Stimulated activated naive CD8-positive, alpha-beta T cell treated with anti-CD3 and anti-CD28 coated beads, Interleukin-15, Interleukin-2, amounts not matched to agents 100 U/mL and 50 U/mL, for 24 hours (primary cell): ENCODE results near the gene FBLN7.

Experiments used
- ATAC-seq: fragments of 150-1000 bp; cut with Tn5 transposase; one replicate; pipeline ENCODE4 v1.10.0; 2021
- DNase-seq: peaks from one replicate; pipeline ENCODE4 v3.0.0; 2021

Gene FBLN7

DNA sequence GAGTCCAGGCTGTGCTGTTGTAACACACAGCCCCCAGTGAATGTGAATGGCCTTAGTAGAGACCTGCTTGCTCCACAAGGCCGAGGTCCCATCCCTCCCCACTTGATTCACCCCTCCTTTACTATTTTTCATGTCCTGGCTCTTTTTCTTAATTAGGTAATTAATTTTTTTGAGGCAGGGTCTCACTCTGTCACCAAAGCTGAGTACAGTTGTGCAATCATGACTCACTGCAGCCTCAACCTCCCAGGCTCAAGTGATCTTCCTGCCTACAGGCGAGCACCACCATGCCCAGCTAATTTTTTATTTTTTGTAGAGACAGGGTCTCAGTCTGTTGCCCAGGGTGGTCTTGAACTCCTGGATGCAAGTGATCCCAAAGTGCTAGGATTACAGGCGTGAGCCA, 19.3 kb downstream of the FBLN7 start:
- ATAC-seq = no peak
- DNase-seq = no peak

DNA sequence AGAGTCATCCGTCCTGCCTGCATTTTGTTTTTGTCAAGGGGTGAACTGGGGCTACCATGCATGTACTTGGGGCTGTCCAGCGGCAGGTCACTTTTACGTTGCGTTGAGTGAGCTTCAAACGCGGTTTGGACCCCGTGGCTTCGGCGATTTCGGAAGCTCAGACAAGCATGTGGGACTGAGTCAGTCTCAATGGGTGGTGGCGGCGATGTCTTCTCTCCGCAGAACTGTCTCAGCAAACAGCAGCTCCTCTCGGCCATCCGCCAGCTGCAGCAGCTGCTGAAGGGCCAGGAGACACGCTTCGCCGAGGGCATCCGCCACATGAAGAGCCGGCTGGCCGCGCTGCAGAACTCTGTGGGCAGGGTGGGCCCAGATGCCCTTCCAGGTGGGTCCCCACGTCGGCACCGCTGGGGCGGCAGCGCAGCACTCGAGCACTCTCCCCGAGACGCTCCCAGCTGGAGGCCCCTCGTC, 21.3 kb downstream of the FBLN7 start:
- no peak for ATAC-seq
- DNase-seq = no peak

DNA sequence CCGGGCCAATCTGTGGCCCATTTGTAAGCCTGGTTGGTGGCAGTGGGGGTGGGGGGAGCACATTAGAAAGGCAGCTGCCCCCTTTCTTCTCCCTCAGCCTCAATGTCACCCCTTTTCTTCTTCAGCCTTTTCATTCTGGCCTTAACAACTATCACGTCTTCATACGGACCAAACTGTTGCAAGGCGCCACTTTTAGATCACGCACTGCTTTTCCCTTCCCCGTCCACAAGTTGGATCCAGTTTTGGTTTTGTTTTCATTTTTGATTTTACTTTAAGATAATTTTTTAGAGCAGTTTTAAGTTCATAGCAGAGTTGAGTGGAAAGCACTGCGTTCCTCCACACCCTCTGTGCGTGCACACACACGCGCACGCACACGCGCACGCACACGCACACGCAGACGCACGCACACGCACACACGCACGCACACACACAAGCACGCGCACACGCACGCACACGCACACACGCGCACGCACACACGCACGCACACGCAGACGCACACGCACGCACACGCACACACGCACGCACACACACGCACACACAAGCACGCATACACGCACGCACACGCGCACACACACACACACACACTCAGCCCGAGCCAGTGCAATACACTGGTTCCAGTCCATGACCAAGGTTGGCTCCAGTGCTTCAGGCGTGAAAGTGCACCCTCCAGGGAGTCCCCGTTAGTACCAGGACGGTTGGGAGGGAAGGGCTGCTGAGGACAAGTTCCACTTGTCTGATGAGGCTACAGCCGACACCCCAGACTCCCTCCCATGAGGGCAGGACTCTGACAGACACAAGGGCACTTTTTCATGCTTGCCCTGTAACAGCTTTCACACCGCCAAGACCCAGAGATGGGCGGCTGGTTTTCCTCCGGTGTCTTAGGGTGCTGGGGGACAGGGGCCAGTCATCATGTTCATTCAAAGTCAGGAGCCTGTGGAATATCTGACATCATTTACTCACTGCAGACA, 22.4 kb downstream of the FBLN7 start:
- no peak for DNase-seq
- ATAC-seq = no peak

DNA sequence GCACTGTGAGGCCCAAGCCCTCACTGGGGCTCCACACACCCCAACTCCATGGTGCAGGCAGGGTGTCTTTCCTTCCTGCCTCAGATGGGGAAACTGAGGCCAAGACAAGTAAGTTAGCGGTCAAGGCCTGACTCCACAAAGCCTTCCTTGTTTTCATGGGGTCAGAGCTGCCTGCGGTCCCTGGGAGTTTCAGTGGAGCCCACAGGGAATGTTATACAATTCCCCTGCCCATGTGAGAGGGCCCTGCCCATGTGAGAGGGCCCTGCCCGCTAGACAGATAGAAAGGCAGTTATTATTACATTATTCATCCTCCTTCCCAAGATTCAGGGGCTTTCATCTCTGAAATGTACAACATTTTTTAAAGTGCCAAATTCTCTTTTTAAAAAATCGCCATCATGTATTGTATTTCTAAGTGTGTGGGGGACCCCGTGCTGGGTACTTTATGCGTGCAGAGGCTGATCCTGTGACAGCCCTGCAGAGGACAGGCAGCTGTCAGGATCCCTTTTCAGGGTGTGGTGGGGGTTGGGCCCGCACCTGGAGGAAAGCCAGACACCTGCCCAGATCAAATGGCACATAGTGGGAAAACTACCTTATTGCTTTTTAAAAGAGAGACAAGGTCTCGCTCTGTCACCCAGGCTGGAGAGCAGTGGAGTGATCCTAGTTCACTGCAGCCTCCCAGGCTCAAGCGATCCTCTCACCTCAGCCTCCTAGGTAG, 23.4 kb downstream of the FBLN7 start:
- ATAC-seq (no peak), DNase-seq (no peak)

DNA sequence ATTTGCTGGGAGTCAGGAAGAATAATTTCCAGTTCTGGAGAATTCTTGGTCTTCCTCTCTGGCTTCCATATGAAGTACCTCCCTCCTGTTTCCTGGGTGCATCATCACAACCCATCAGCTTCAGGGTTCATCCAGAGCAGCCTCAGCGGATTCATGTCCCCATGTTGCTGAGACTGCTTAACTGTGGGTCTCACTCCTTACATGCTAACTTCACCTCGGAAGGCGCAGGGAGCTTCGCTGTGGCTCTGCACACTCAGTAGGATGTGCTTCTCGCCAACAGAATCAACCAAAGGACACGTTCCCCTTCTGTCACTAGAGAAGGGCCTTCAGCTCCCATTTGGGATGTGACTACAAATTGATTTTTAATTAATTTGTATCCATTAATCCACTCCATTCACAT, 24.2 kb downstream of the FBLN7 start:
- no peak for ATAC-seq
- DNase-seq = no peak

DNA sequence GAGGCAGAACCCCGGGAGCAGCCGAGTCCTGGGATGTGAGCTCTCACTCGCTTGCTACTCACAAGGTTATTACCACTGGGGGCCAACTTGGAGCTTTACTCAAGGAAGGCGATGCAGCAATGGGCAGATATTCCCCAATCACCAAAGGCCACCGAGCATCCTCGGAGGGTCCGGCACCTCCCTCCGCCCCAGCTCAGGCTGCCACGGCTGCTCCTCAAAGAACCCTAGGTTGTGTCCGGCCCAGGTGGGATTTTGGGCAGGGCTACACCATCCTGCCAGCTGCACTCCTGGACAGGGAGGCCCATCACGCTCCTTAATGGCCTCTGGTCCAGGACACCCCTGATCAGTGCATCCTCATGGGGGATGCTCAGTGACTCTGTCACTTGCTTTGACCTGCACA, 24.8 kb downstream of the FBLN7 start:
- no peak for DNase-seq

DNA sequence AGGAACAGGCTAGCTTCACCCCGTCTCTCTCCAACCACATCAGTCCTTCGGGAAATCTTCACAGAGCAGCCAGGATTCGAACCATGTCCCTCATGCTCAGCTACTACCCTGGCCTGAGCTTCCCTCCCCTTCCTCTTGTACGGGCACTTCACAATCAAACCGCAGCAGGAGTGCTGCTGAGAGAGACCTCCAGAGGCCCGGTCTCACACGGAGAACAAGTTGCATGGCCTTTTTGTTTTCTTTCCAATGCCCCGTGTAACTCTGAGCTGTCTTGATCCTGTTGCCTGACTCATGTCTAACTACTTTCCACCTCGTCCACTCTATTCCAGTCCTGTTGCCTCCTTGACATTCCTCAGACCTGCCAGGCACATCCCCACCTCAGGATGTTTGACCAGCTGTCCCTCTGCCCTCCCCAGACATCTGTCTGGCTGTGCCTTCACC, 25.4 kb downstream of the FBLN7 start:
- DNase-seq (no peak), ATAC-seq (no peak)

More for the DNA sequence above, 24.8 kb downstream of the FBLN7 start:
- ATAC-seq = no peak

DNA sequence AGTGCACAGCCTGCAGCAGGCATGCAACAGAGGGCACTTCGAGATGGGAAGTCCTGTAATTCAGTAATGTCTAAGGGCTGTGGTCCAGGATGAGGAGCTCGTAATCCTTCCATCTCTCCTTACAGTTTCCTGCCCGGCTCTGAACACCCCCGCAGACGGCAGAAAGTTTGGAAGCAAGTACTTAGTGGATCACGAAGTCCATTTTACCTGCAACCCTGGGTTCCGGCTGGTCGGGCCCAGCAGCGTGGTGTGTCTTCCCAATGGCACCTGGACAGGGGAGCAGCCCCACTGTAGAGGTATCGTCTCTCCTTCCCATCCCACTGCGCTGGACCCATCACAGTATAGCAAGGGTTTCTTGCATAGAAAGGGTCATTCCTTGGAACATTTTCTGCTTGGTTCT, 26.7 kb downstream of the FBLN7 start:
- no peak for ATAC-seq
- no peak for DNase-seq

DNA sequence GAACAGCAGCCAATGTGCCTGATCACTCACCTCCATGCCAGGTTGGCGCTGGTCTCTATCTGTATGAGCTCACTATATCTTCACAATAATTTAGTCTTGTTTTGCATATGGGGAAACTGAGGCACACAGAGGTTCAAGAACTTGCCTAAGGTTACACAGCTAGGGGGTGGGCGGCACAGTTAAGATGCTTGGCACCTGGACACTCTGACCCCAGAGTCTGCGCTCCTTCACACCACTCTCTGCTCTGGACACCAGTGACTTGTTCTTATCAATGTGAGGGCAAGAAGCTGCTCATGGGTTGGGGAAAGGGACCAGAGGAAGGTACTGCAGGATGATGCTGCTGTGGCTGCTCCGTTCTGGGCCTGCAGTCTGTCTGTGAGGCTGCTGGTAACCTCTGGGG, 27.1 kb downstream of the FBLN7 start:
- DNase-seq (no peak), ATAC-seq (no peak)

DNA sequence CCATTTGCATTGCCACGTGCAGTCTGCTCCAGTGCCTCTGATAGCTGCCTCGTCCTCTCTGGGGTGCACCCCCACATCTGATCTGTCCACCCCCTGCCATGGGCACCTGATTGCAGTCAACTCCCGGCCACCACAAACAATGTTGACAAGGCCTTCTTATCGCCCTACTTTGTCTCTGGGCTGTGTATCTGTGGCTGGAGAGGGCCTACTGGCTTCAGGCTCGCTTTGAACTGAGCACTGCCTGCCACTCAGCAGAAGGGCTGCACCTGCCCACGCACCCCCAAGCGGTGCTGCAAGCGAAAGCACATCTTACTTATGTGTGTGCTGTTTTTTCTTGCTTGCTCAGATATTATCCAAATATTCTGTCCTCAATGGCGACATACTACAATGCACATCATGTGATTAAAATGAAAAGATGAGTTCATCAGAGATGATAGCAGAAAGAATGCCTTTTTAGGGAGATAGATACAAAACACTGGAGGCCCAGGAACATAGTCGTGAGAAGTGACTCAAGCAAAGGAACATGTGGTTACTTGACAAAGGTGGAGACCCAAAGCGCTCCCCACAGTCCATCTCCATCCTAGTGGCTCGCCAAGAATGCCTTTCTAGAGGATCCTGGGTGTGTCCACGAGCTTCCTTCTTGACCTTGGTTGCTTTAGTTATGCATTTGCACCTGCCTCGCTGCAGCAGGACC, 28.8 kb downstream of the FBLN7 start:
- DNase-seq (no peak), ATAC-seq (peak; percentile 37)

DNA sequence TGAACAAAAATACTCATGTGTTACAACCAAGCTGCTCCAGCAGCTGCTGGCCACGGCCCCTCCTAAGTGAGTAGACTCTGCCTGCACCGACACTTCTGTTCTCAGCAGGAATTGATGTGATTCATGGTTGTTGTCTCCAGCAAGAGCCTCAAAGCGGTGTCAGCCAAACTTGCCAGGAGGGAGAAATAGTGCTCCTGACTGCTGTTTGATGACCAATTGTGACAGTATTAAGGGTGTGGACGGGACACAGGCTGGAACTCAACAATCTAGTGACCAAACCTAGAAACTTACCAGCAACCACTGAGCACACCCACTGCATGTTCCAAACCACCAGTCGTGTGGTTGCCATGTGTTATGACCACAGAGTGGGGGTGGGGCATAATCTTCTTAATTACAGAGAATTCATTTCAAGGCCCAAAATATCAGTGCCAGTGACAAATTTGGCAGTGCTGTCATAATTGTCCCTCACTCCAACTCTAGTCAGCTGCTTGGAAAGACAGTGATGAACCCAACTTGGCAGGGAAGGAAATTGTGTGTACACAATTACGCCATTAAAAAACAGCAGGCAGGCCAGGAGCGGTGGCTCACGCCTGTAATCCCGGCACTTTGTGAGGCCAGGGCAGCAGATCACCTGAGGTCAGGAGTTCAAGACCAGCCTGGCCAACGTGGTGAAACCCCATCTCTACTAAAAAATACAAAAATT, 30.4 kb downstream of the FBLN7 start:
- no peak for DNase-seq
- ATAC-seq = no peak

DNA sequence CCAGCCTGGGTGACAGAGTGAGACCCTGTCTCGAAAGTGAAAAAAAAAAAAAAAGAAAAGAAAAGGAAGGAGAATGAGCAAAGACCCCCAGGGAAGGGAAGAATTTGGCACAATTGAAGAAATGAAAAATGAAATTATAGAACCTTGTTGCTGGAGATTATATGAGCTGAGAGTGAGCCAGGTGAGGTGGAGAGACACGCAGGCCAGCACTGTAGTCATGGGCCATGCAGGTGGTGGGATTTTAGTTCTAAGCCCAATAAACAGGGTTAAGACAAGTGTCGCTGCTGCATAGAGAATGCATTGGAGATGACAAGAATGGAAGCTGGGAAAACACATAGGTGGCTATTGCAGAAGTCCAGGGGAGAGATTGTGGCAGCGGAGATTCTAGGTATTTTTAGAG, 32.3 kb downstream of the FBLN7 start:
- DNase-seq (no peak), ATAC-seq (no peak)

DNA sequence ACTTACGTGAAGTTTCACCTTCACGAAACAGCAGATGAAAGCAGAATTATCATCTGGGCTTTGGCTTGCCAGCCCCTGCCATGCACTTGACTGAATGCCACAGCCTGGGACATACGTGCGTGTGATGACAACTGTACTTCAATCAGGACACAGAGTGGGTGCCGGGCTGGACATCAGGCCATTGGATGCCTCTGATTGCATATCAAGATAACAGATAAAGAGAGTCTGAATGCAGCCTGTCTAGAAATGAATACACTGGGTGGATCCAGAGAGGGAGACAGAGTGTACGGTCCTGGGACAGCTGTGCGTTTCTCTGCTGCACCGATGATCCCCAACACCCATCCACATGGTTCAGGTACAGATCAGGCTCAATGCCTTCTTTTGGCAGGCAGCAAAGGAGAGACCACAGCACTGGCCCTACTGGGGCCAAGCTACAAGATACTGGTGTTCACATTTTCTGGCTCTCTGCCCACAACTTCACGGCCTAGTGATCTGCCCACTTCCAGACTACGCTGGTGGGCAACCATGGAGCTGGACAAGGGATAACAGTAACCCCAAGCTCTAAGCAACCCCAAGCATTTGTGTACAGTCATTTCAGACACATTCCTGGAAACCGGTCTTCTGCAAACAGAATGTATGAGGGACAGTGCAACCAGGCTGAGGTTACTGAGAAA, 35.6 kb downstream of the FBLN7 start:
- ATAC-seq (no peak), DNase-seq (no peak)

DNA sequence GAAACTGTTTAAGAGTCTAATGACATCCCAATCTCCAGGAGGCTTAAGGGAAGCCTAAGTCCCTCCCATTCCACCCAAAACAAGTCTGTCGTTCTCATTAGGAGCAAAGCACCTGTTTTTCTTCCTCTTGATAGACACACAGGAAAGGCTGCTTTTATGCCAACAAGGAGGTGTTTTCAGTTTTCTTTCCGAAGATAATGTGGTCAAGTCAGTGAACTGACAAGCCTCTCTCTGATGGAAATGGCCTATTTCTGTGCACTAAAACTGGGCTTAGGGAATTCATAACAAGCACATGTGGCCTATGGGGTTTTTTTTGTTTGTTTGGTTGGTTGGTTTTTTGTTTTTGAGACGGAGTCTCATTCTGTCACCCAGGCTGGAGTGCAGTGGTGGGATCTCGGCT, 36.2 kb downstream of the FBLN7 start:
- ATAC-seq (no peak), DNase-seq (no peak)

DNA sequence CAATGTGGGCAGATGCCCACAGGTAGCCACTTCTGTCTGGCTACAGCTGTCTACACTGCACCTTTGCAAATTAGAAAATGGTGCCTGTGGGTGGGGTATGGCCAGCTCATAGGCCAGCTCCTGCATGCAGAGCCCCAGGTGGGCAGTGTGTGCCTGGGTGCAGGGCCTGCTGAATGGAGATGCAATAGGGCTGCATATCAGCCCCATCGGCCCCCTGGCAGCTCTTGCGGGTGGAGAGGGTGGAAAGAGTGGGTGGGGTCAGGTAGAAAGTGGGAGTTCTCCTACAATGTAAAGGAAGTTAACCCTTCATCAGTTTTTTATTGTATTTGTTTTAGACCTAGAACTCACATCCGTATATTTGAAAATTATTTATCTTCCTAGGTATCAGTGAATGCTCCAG, 37.1 kb downstream of the FBLN7 start:
- no peak for ATAC-seq

DNA sequence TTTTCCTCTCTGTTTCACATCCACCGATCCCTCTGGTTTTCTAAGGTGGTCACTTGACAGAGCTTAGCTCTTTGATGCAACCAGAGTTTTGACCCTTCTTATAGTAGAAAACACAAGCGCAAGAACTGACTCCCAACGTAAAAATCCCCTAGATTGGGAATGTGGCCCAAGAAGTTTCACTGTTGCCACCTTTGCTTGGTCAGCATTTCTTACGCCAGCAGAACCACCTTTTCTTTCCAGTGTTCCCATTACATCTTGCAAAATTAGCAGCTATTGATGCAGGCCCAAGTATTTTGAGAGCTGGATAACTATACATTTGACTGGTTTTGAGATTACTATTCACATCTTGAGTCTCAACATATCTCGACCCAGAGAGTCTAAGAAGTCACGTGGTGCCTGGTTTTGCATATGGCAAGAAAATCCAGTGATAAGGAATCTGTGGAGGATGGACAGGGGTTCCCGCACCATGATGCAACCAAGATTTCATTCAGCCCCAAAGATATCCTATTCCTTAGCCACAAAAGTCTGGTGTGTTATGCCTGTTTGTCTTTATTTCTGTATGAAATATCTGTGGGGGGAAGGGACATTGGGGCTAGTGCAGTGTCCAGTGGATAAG, 37.9 kb downstream of the FBLN7 start:
- DNase-seq = no peak
- no peak for ATAC-seq

More for the DNA sequence above, 37.1 kb downstream of the FBLN7 start:
- no peak for DNase-seq

DNA sequence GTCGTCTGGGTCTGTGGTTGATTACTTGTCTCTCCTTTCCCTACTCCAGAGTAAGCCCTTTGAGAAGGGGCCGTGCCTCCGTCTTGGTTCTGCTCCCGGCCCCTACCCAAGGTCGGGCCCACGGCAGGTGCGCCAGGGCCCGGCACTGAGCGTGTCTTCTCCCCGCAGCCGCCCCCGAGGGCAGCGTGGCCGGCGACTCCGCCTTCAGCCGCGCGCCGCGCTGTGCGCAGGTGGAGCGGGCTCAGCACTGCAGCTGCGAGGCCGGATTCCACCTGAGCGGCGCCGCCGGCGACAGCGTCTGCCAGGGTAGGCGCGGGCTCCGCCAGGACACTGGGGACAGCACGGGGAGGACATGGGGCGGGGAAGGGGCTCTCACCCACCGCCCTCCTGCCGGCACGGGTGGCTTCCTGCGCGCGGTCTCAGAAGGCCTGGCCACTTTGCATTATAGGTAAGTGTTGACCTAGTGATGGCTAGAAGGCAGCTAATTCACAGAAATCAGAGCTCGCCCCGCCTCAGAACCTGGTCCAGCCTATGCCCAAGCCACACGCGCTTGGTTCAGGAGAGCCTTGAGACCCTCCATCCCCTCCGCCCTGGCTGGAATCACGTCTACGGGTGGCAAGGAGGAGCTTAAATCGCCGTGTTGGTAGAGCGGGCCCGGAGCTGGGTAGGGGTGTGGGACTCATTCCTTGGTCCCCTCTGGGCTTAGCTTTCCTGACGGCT, 43.5 kb downstream of the FBLN7 start:
- DNase-seq (peak; percentile 48), ATAC-seq (no peak)

DNA sequence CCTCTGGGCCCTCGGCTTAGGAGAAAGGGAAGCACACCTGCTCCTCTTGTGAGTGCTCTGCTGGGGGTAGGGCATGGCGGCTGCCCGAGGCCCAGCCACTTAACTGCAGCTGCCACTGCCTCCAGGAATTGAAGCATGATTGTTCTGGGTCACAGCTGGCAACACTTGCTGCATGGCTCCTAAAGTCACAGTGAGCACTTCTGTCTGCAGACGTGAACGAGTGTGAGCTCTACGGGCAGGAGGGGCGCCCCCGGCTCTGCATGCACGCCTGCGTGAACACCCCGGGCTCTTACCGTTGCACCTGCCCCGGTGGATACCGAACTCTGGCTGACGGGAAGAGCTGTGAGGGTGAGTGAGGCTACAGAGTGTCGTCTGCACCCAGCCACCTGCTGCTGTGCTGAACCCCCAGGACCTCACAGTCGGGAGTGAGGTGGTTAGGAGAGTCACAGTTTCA, 44.4 kb downstream of the FBLN7 start:
- ATAC-seq = peak; percentile 82
- DNase-seq = peak; percentile 46

DNA sequence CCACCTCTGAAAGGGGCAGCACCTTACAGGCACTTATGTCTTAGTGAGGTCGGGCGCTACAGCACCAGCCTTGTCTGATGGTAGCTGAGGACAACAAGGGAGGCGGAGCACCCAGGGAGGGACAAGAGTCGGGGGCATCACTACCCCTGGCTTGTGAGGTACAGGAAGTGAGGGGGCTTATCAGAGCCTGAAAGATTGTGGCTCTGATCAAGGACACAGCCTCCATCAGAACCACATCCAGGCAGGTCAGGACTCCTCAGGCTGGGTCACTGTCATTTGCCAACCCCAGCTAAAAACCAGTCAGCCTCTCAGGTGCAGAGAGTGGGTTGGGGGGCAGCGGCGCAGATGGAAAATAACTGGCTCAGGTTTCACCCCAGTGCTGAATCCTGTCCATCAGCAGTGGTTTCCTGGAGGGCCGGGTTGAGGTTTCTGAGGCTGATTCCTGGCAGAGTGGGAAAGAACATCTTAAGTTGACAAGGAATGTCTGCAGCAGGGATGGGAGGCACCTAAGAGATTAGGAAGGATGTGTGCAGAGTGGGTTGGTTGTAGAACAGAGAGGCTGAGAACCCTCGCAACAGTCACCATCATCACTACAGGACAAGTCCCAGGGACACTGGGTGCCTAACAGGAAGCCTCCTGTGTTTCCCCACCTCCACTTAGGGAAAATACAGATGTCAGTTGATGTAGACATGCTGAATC, 45.3 kb downstream of the FBLN7 start:
- peak; percentile 27 for DNase-seq

DNA sequence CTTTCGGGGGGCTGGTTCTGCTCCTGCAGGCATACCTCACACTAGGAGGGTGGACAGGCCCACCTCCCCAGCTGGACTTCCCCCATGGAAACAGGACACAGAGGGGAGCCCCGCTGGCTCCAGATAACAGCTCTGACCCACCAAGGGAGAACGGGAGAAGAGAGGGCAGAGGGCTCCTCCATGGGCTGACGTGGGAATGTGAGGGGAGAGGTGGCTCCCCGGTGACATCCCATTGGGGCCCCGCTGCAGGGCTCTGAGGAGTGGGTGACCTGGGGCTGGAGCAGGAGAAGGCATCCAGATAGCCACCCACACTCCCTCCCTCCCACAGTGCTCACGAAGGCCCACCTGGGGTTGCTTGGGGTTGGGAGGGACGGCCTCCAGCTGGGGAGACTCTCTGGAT, 45.9 kb downstream of the FBLN7 start:
- DNase-seq = no peak
- no peak for ATAC-seq

More for the DNA sequence above, 45.3 kb downstream of the FBLN7 start:
- ATAC-seq = peak; percentile 0
